ENCODE data around the gene CACNA1C.

The CACNA1C gene

DNA sequence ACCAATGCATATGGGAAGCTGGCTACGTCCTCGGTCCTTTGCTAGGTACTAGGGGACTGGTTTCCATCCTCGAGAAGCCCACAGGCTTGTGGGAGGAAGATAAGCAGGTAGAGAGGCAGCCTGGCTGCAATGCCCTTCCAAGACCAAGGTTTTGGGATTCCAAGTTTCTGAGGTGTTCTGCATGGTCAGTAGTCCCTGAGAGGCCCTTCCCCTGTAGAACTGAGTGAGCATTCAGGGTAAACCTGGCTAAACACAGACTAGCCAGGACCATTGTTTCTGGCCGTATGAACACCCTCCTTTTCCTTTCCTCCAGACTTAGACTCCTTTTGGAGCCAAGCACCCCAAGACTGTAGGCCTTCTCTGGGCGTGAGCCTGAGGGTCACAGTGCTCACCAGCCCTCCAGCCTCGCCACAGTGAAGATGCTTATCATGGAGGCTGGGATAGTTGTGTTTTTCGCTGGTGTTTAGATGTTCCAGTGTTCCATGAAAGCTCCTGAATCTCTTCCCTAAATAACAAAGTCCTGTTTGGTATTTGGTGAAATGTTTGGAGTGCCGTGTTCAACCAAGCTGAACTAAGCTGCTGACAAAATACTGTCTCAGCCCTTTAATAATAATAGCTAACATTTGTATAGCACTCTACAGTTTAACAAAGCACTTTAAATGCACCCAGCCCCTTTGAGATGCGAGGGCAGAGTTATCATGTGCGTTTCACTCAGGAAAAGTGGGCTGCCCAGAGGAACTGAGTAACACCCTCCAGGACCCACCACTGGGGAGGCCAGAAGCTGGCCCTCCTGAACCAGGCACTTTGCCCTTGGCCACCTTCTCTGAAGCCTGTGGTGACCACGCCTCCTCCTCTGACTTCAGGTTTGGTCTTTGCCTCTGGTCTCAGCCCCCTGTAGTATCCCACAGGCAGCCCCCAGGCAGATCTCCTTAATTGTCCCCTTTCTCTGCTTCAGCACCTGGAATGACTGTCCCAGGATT, 284.5 kb downstream of the CACNA1C start:
- WGBS (ENCODE audit: insufficient coverage) = 97% methylated on average over 8 of the region's 11 CpGs

DNA sequence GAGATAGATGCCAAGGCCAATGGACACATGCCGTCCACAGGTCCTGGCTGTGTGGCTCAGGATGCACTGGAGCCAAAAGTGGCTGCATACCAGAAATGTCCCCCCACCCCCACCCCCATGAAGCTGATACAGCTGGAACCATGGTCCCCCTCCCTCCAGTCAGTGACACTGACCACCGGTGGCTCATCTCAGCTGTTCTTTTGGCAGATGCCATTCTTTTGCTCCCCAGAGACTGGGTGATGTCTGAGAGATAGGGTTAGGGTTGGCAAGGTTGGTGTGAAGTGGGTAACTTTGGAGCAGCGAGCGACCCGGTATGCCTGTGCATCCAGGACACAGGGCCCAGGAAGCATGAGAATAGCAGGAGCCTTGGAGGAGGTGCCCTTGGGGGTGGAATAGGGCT, 285.6 kb downstream of the CACNA1C start:
- Histone ChIP-seq H3K36me3 (ENCODE audit: control insufficient read depth in 4 of 4, insufficient read depth in 4 of 4, low read length in 3 of 4) (no peaks in the 10 kb centered on the region), H3K4me3 (ENCODE audit: control insufficient read depth in 1 of 7, extremely low read depth in 1 of 7, insufficient read depth in 4 of 7, low read depth in 2 of 7, low read length in 6 of 7) (no peak overlapping the region), H3K9me3 (ENCODE audit: control extremely low read depth in 1 of 5, control insufficient read depth in 4 of 5, insufficient read depth in 2 of 5, low read depth in 1 of 5, low read length in 4 of 5) (no peaks in the 10 kb centered on the region), H3K27me3 (replicated peaks in 2 of 5; ENCODE audit: control insufficient read depth in 4 of 5, insufficient read depth in 5 of 5, low read length in 4 of 5) (no peaks in the 10 kb centered on the region), H3K27ac (ENCODE audit: insufficient read depth in 1 of 2, low read depth in 1 of 2, low read length in 2 of 2, poor library complexity in 1 of 2, severe bottlenecking in 2 of 2) (no peak overlapping the region), H3K4me1 (ENCODE audit: control extremely low read depth in 1 of 4, control insufficient read depth in 4 of 4, insufficient read depth in 4 of 4, low read length in 3 of 4) (peaks cover 25 to 85% (median 72%) of the 10 kb centered on the region in 4 experiments)
- WGBS (ENCODE audit: insufficient coverage) = 100% methylated on average over 1 of the region's 5 CpGs
- DNase-seq = no peak
- POLR2A ChIA-PET = interaction anchor here (0.9 kb wide), 1 partner anchor 19 kb away, joined by 5 read pairs; no protein-coding TSS in a partner anchor
- CTCF ChIA-PET = interaction anchor here (1.1 kb wide), 1 partner anchor 22 kb away, joined by 4 read pairs; no protein-coding TSS in a partner anchor

More for the DNA sequence above, 284.5 kb downstream of the CACNA1C start:
- Histone ChIP-seq H3K4me1 (ENCODE audit: control extremely low read depth in 1 of 4, control insufficient read depth in 4 of 4, insufficient read depth in 4 of 4, low read length in 3 of 4) (peaks cover 16 to 75% (median 67%) of the 10 kb centered on the region in 4 experiments), H3K4me3 (ENCODE audit: control insufficient read depth in 1 of 7, extremely low read depth in 1 of 7, insufficient read depth in 4 of 7, low read depth in 2 of 7, low read length in 6 of 7) (peak overlapping the region in 2 of 7 experiments; percentile 19 to 20), H3K9me3 (ENCODE audit: control extremely low read depth in 1 of 5, control insufficient read depth in 4 of 5, insufficient read depth in 2 of 5, low read depth in 1 of 5, low read length in 4 of 5) (no peaks in the 10 kb centered on the region), H3K27ac (ENCODE audit: insufficient read depth in 1 of 2, low read depth in 1 of 2, low read length in 2 of 2, poor library complexity in 1 of 2, severe bottlenecking in 2 of 2) (peak overlapping the region in 1 of 2 experiments; percentile 47), H3K36me3 (ENCODE audit: control insufficient read depth in 4 of 4, insufficient read depth in 4 of 4, low read length in 3 of 4) (no peaks in the 10 kb centered on the region), H3K27me3 (replicated peaks in 2 of 5; ENCODE audit: control insufficient read depth in 4 of 5, insufficient read depth in 5 of 5, low read length in 4 of 5) (no peaks in the 10 kb centered on the region)
- no peak for DNase-seq
- POLR2A ChIA-PET = interaction anchor here (0.9 to 1.6 kb wide), 3 partner anchors 13 to 164 kb away, joined by 3 to 5 read pairs (median 4); no protein-coding TSS in a partner anchor
- CTCF ChIA-PET = interaction anchor here (0.8 to 2.4 kb wide), 6 partner anchors 9 to 54 kb away, joined by 3 to 5 read pairs (median 3); no protein-coding TSS in a partner anchor

DNA sequence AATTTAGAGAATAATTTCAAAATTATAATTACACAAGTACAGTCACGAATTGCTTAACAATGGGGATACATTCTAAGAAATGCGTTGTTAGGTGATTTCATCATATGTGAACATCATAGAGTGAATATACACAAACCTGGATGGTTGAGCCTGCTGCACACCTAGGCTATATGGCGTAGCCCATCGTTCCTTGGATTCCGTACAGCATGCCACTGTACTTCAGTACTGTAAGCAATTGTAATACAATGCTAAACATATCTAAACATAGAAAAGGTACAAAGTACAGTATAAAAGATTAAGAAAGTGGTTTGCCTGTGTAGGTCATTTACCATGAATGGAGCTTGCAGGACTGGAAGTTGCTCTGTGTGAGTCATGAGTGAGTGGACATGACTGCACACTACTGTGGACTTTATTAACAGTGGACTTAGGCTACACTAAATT, 286.2 kb downstream of the CACNA1C start:
- no peaks in the 10 kb centered on the region for H3K9me3 ChIP-seq (ENCODE audit: control extremely low read depth in 1 of 5, control insufficient read depth in 4 of 5, insufficient read depth in 2 of 5, low read depth in 1 of 5, low read length in 4 of 5)
- H3K4me1 ChIP-seq (ENCODE audit: control extremely low read depth in 1 of 4, control insufficient read depth in 4 of 4, insufficient read depth in 4 of 4, low read length in 3 of 4) = peaks cover 30 to 85% (median 72%) of the 10 kb centered on the region in 4 experiments
- POLR2A ChIA-PET = interaction anchor here (0.9 kb wide), 1 partner anchor 19 kb away, joined by 5 read pairs; no protein-coding TSS in a partner anchor
- H3K4me3 ChIP-seq (ENCODE audit: control insufficient read depth in 1 of 7, extremely low read depth in 1 of 7, insufficient read depth in 4 of 7, low read depth in 2 of 7, low read length in 6 of 7) = no peak overlapping the region
- DNase-seq = no peak
- H3K27ac ChIP-seq (ENCODE audit: insufficient read depth in 1 of 2, low read depth in 1 of 2, low read length in 2 of 2, poor library complexity in 1 of 2, severe bottlenecking in 2 of 2) = no peak overlapping the region
- CTCF ChIA-PET = interaction anchor here (0.8 to 1.1 kb wide), 3 partner anchors 17 to 243 kb away, joined by 3 to 4 read pairs (median 3); no protein-coding TSS in a partner anchor
- no peaks in the 10 kb centered on the region for H3K27me3 ChIP-seq (replicated peaks in 2 of 5; ENCODE audit: control insufficient read depth in 4 of 5, insufficient read depth in 5 of 5, low read length in 4 of 5)
- H3K36me3 ChIP-seq (ENCODE audit: control insufficient read depth in 4 of 4, insufficient read depth in 4 of 4, low read length in 3 of 4) = no peaks in the 10 kb centered on the region
- no CpG with 5 or more reads among the region's 5 CpGs for WGBS (ENCODE audit: insufficient coverage)

- no peak overlapping the region for H3K27ac ChIP-seq (ENCODE audit: insufficient read depth in 1 of 2, low read depth in 1 of 2, low read length in 2 of 2, poor library complexity in 1 of 2, severe bottlenecking in 2 of 2)
- ChIA-PET CTCF (interaction anchor here (1.1 kb wide), 1 partner anchor 15 kb away, joined by 3 read pairs; no protein-coding TSS in a partner anchor), POLR2A (no interaction called here)
- H3K9me3 ChIP-seq (ENCODE audit: control extremely low read depth in 1 of 5, control insufficient read depth in 4 of 5, insufficient read depth in 2 of 5, low read depth in 1 of 5, low read length in 4 of 5) = no peaks in the 10 kb centered on the region
- DNase-seq = no peak
- WGBS (ENCODE audit: insufficient coverage) = 94% methylated on average over 14 of the region's 15 CpGs
- no peaks in the 10 kb centered on the region for H3K36me3 ChIP-seq (ENCODE audit: control insufficient read depth in 4 of 4, insufficient read depth in 4 of 4, low read length in 3 of 4)
- peaks cover 26 to 85% (median 64%) of the 10 kb centered on the region in 4 experiments for H3K4me1 ChIP-seq (ENCODE audit: control extremely low read depth in 1 of 4, control insufficient read depth in 4 of 4, insufficient read depth in 4 of 4, low read length in 3 of 4)
- no peak overlapping the region for H3K4me3 ChIP-seq (ENCODE audit: control insufficient read depth in 1 of 7, extremely low read depth in 1 of 7, insufficient read depth in 4 of 7, low read depth in 2 of 7, low read length in 6 of 7)
- H3K27me3 ChIP-seq (replicated peaks in 2 of 5; ENCODE audit: control insufficient read depth in 4 of 5, insufficient read depth in 5 of 5, low read length in 4 of 5) = no peaks in the 10 kb centered on the region
These were observed 288.4 kb downstream of the CACNA1C start for GRCh38 chr12:2341051-2341751.

- no peaks in the 10 kb centered on the region for H3K36me3 ChIP-seq (ENCODE audit: control insufficient read depth in 4 of 4, insufficient read depth in 4 of 4, low read length in 3 of 4)
- ChIA-PET CTCF (no interaction called here), POLR2A (no interaction called here)
- H3K9me3 ChIP-seq (ENCODE audit: control extremely low read depth in 1 of 5, control insufficient read depth in 4 of 5, insufficient read depth in 2 of 5, low read depth in 1 of 5, low read length in 4 of 5) = no peaks in the 10 kb centered on the region
- no peaks in the 10 kb centered on the region for H3K27me3 ChIP-seq (replicated peaks in 2 of 5; ENCODE audit: control insufficient read depth in 4 of 5, insufficient read depth in 5 of 5, low read length in 4 of 5)
- H3K4me3 ChIP-seq (ENCODE audit: control insufficient read depth in 1 of 7, extremely low read depth in 1 of 7, insufficient read depth in 4 of 7, low read depth in 2 of 7, low read length in 6 of 7) = peak overlapping the region in 1 of 7 experiments; percentile 12
- DNase-seq = peak in 2 of 3 donors; percentile 66 to 70
- H3K27ac ChIP-seq (ENCODE audit: insufficient read depth in 1 of 2, low read depth in 1 of 2, low read length in 2 of 2, poor library complexity in 1 of 2, severe bottlenecking in 2 of 2) = no peak overlapping the region
- WGBS (ENCODE audit: insufficient coverage) = 93% methylated on average over 6 of the region's 7 CpGs
- peaks cover 26 to 83% (median 57%) of the 10 kb centered on the region in 4 experiments for H3K4me1 ChIP-seq (ENCODE audit: control extremely low read depth in 1 of 4, control insufficient read depth in 4 of 4, insufficient read depth in 4 of 4, low read length in 3 of 4)
These were observed 289.1 kb downstream of the CACNA1C start for GRCh38 chr12:2341871-2342270.

GRCh38 chr12:2343681-2344080, 290.9 kb downstream of the CACNA1C start:
- Histone ChIP-seq H3K4me1 (ENCODE audit: control extremely low read depth in 1 of 4, control insufficient read depth in 4 of 4, insufficient read depth in 4 of 4, low read length in 3 of 4) (peaks cover 19 to 66% (median 45%) of the 10 kb centered on the region in 4 experiments), H3K36me3 (ENCODE audit: control insufficient read depth in 4 of 4, insufficient read depth in 4 of 4, low read length in 3 of 4) (no peaks in the 10 kb centered on the region), H3K9me3 (ENCODE audit: control extremely low read depth in 1 of 5, control insufficient read depth in 4 of 5, insufficient read depth in 2 of 5, low read depth in 1 of 5, low read length in 4 of 5) (no peaks in the 10 kb centered on the region), H3K27me3 (replicated peaks in 2 of 5; ENCODE audit: control insufficient read depth in 4 of 5, insufficient read depth in 5 of 5, low read length in 4 of 5) (no peaks in the 10 kb centered on the region), H3K4me3 (ENCODE audit: control insufficient read depth in 1 of 7, extremely low read depth in 1 of 7, insufficient read depth in 4 of 7, low read depth in 2 of 7, low read length in 6 of 7) (no peak overlapping the region), H3K27ac (ENCODE audit: insufficient read depth in 1 of 2, low read depth in 1 of 2, low read length in 2 of 2, poor library complexity in 1 of 2, severe bottlenecking in 2 of 2) (no peak overlapping the region)
- ChIA-PET CTCF (interaction anchor here (6.3 kb wide), 1 partner anchor 12 kb away, joined by 31 read pairs; no protein-coding TSS in a partner anchor), POLR2A (no interaction called here)
- WGBS (ENCODE audit: insufficient coverage) = 7% methylated on average over 4 of the region's 4 CpGs
- DNase-seq = peak in 2 of 3 donors; percentile 46 to 51

Measured in common myeloid progenitor, CD34-positive (primary cell).